OCI-LY3 (cell line): Measurements from ENCODE around the gene SLC24A4.

Experiments used
- CTCF ChIP-seq: fragments of 200-600, 300-600 bp; sonication (generic); IDR thresholded peaks from 2 replicates; pipeline ENCODE4 v1.5.1; 2014; ENCODE audit warnings: antibody characterized with exemption, low read length, low read depth
- EZH2phosphoT487 ChIP-seq: fragments of 200-600 bp; shearing (Covaris generic); IDR thresholded peaks from 2 replicates; pipeline ENCODE4 v1.6.1; 2018; ENCODE audit warnings: antibody characterized with exemption, mixed run types, low read depth

- TF ChIP-seq CTCF (no peak), EZH2phosphoT487 (no peak)
Measured at GRCh38 chr14:92463141-92463540, 140.2 kb downstream of the SLC24A4 start.
